Left lung (tissue), 10 donors: Measurements from ENCODE around the gene PHLDA2. TPM values are rescaled to one million over a fixed set of nuclear protein-coding genes. Genes with fewer than 3 reads are reported as not detected.

ENCODE experiments used
- ATAC-seq: fragments of 200-7000 bp; cut with Tn5 transposase; one replicate; pipeline ENCODE4 v1.9.1; 2020; ENCODE audit warnings: moderate library complexity
- DNase-seq, 4 donors: peaks; one replicate each; pipeline ENCODE4 v3.0.0-alpha.2; 2013 to 2020
- H3K27ac ChIP-seq, 2 donors: fragments of 200-600 bp; sonication (generic) in 1 of 2; one replicate each; pipeline versions ENCODE4 v1.5.0 to v1.8.0; 2020 to 2021
- H3K27me3 ChIP-seq, 2 donors: fragments of 200-600 bp; sonication (generic) in 1 of 2; one replicate each; pipeline versions ENCODE4 v1.5.0 to v1.8.0; 2020 to 2021
- H3K36me3 ChIP-seq, 2 donors: fragments of 200-600 bp; sonication (generic) in 1 of 2; one replicate each; pipeline versions ENCODE4 v1.5.0 to v1.8.0; 2020 to 2021
- H3K4me1 ChIP-seq, 2 donors: fragments of 200-600 bp; one replicate each; pipeline ENCODE4 v1.8.0; 2021
- H3K4me3 ChIP-seq, 2 donors: fragments of 200-600 bp; sonication (generic) in 1 of 2; one replicate each; pipeline versions ENCODE4 v1.5.0 to v1.8.0; 2020 to 2021; ENCODE audit warnings: mild to moderate bottlenecking in 1 of 2
- H3K9me3 ChIP-seq, 2 donors: fragments of 200-600 bp; sonication (generic) in 1 of 2; one replicate each; pipeline versions ENCODE4 v1.5.0 to v1.8.0; 2020 to 2021
- intact Hi-C, 2 donors: fragments of 100-400 bp; cut with DNase I; formaldehyde crosslinking; loops; one replicate each; pipeline versions ENCODE4 v1.11.2 to v1.14.2; 2022
- polyA plus RNA-seq, 6 donors: library from polyadenylated mRNA; unstranded; fragments of 120-200 nt; gene quantifications; one replicate each; pipeline ENCODE4 v1.2.1, GENCODE V29; 2013; ENCODE audit not compliant: insufficient read length in 6 of 6
- total RNA-seq, 2 donors: library from RNA; stranded (reverse); fragmentation: NEBNext Ultra II Directional; extraction: Animal tissue kit (Norgen Biotek cat#: 25700); gene quantifications; one replicate each; pipeline ENCODE4 v1.2.1, GENCODE V29; 2021
- TF ChIP-seq, protein P1 (sequence below), 2 donors: fragments of 200-600 bp; sonication (generic) in 1 of 2; IDR thresholded peaks; one replicate each; pipeline versions ENCODE4 v1.5.0 to v1.8.0; 2021; ENCODE audit warnings: antibody characterized with exemption in 2 of 2
- donor health status: DM: no; HTN: yes; CAD: no.
- donor health status: DM: no; HTN: no; CAD: no.

The PHLDA2 gene
- total and polyA plus RNA-seq, 8 donors, result 0.23 to 50.0 (median 0.98) TPM; not detected in 1

GRCh38 chr11:2921742-2922493 is 7.3 kb downstream of the PHLDA2 start:
- H3K4me3 ChIP-seq, result no peak overlapping the region
- no peak overlapping the region for H3K27ac ChIP-seq
- intact Hi-C loops, result no loop called here
- no peaks in the 10 kb centered on the region for H3K36me3 ChIP-seq
- ATAC-seq (no peak), DNase-seq (peak in 1 of 4 donors; percentile 76)
- TF ChIP-seq, protein P1, sequence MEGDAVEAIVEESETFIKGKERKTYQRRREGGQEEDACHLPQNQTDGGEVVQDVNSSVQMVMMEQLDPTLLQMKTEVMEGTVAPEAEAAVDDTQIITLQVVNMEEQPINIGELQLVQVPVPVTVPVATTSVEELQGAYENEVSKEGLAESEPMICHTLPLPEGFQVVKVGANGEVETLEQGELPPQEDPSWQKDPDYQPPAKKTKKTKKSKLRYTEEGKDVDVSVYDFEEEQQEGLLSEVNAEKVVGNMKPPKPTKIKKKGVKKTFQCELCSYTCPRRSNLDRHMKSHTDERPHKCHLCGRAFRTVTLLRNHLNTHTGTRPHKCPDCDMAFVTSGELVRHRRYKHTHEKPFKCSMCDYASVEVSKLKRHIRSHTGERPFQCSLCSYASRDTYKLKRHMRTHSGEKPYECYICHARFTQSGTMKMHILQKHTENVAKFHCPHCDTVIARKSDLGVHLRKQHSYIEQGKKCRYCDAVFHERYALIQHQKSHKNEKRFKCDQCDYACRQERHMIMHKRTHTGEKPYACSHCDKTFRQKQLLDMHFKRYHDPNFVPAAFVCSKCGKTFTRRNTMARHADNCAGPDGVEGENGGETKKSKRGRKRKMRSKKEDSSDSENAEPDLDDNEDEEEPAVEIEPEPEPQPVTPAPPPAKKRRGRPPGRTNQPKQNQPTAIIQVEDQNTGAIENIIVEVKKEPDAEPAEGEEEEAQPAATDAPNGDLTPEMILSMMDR (IDR thresholded peaks at IDR 0.05), result no peak
- peaks cover 0 to 3% of the 10 kb centered on the region in 2 donors for H3K27me3 ChIP-seq
- no peaks in the 10 kb centered on the region for H3K9me3 ChIP-seq
- peaks cover 0 to under 1% of the 10 kb centered on the region in 2 donors for H3K4me1 ChIP-seq

DNA sequence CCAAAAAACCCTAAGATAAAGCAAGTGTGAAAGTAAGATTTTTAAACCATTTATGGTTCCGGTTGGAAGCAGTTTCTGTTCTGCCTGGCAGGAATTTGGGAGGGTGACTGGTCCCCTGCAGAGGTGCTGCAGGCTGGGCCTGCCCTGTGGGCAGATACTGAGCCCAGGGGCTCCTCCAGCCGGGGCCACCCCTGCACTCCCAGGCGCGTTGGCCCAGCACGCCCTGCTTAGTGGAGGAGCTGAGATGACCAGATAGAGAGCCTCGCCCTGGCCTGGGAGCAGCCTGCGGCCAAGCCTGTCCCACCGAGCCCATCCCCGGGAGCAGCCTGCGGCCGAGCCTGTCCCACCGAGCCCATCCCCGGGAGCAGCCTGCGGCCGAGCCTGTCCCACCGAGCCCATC is 8.0 kb downstream of the PHLDA2 start:
- Histone ChIP-seq H3K27me3 (no peaks in the 10 kb centered on the region), H3K36me3 (no peaks in the 10 kb centered on the region), H3K9me3 (no peaks in the 10 kb centered on the region), H3K4me3 (no peak overlapping the region), H3K27ac (no peak overlapping the region), H3K4me1 (no peaks in the 10 kb centered on the region)
- ATAC-seq, result no peak
- intact Hi-C loops, result no loop called here
- DNase-seq, result peak in 1 of 4 donors; percentile 72
- TF ChIP-seq, protein P1 (IDR thresholded peaks at IDR 0.05), result no peak

DNA sequence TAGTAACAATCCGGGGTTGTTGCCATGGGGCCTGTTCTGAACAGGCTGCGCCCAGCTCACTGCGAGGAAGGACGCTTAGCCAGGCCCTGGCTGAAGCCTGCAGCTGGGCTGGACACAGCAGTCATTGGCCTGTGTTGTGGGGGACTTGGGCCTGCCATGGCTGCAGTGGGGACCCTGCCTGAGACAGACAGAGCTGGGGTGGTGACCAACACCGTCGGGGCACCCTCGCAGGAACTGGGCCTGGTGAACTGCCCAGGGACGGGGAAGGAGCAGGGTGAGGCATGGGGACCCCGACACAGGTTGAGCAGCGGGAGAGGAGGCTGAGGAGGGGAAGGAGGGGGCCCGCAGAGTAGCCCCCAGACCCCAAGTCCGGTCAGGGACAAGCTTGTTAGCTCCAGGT is 8.9 kb downstream of the PHLDA2 start:
- Histone ChIP-seq H3K27ac (no peak overlapping the region), H3K27me3 (no peaks in the 10 kb centered on the region), H3K36me3 (no peaks in the 10 kb centered on the region), H3K4me3 (no peak overlapping the region), H3K9me3 (no peaks in the 10 kb centered on the region), H3K4me1 (no peaks in the 10 kb centered on the region)
- ATAC-seq (no peak), DNase-seq (no peak)
- TF ChIP-seq, protein P1 (IDR thresholded peaks at IDR 0.05), result no peak
- intact Hi-C loops, result no loop called here

DNA sequence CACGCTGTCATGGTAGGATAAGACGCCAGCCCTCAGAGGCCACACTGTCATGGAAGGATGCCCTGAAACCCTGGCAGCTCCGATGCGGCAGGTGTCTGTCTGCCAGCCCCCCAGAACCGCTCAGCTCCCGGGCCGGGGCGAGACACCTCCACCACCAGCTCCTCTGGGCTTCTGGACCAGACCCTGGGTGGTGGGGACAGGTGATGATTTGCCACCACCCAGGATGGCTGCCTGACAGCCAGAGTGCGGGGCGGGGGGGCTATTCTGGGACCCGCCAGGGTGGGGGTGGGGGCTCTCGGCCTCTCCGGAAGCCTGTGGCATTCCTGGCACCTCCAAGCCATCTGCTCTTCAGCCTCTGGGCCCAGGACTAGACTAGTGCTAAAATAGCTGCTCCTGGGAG is 9.4 kb downstream of the PHLDA2 start:
- H3K36me3 ChIP-seq, result no peaks in the 10 kb centered on the region
- intact Hi-C loops, result no loop called here
- no peaks in the 10 kb centered on the region for H3K27me3 ChIP-seq
- TF ChIP-seq, protein P1 (IDR thresholded peaks at IDR 0.05), result no peak
- DNase-seq, result no peak
- no peak overlapping the region for H3K27ac ChIP-seq
- H3K4me3 ChIP-seq, result no peak overlapping the region
- H3K4me1 ChIP-seq, result no peaks in the 10 kb centered on the region
- H3K9me3 ChIP-seq, result no peaks in the 10 kb centered on the region
- ATAC-seq, result no peak

GRCh38 chr11:2919188-2919587 is 10.0 kb downstream of the PHLDA2 start:
- Histone ChIP-seq H3K9me3 (no peaks in the 10 kb centered on the region), H3K4me1 (peaks cover 0 to 3% of the 10 kb centered on the region in 2 donors), H3K36me3 (no peaks in the 10 kb centered on the region), H3K4me3 (no peak overlapping the region), H3K27me3 (no peaks in the 10 kb centered on the region), H3K27ac (no peak overlapping the region)
- intact Hi-C loops, result no loop called here
- DNase-seq (peak in 1 of 4 donors; percentile 60), ATAC-seq (no peak)
- TF ChIP-seq, protein P1 (IDR thresholded peaks at IDR 0.05), result no peak
